SK-N-SH (cell line): ENCODE results near the gene HBG1. TPM values are rescaled to one million over a fixed set of nuclear protein-coding genes. Genes with fewer than 3 reads are reported as not detected.

Experiments
- CTCF ChIA-PET: fragments of 300-600, 350-600 bp; formaldehyde crosslinking; extraction: SDS; loops from one replicate; lab custom pipeline; 2021; lab: Yijun Ruan, JAX
- POLR2A ChIA-PET: fragments of 350-600 bp; sonication (Branson Sonifier 250); formaldehyde crosslinking; extraction: SDS; loops from one replicate; lab custom pipeline; 2020; ENCODE audit warnings: antibody characterized with exemption, inconsistent platforms; lab: Yijun Ruan, JAX
- DNase-seq: peaks from one replicate; pipeline ENCODE4 v3.0.0; 2012
- H2AFZ ChIP-seq: fragments of 200-600 bp; sonication (generic); 2 replicates; pipeline ENCODE4 v1.8.1; 2016; ENCODE audit warnings: antibody characterized with exemption, mild to moderate bottlenecking, low read depth
- H3F3A ChIP-seq: fragments of 200-600 bp; sonication (generic); replicated peaks from 2 replicates; pipeline ENCODE3; 2016; ENCODE audit warnings: antibody characterized with exemption, mild to moderate bottlenecking; ENCODE audit not compliant: insufficient read depth
- H3K27ac ChIP-seq, 2 experiments: fragments of 200-500 bp in 1 of 2; fragments of 200-600 bp in 1 of 2; sonication (Bioruptor generic) in 1 of 2; sonication (generic), shearing (Covaris generic) in 1 of 2; 2 replicates each; pipeline versions ENCODE4 v1.5.1 to v1.6.1; 2014 to 2016; ENCODE audit warnings: low read depth in 2 of 2, inconsistent platforms in 1 of 2, low read length in 1 of 2, mild to moderate bottlenecking in 1 of 2, mixed read lengths in 1 of 2
- H3K27me3 ChIP-seq: fragments of 200-600 bp; sonication (generic), shearing (Covaris generic); 2 replicates; pipeline ENCODE4 v1.6.1; 2016; ENCODE audit warnings: mixed run types; ENCODE audit not compliant: insufficient read depth
- H3K36me3 ChIP-seq, 2 experiments: fragments of 200-500 bp in 1 of 2; fragments of 200-600 bp in 1 of 2; sonication (Bioruptor generic) in 1 of 2; sonication (generic) in 1 of 2; replicated peaks in 1 of 2; 2 replicates each; pipeline versions ENCODE3 to v1.5.1; 2014 to 2016; ENCODE audit warnings: low read length in 1 of 2, mild to moderate bottlenecking in 1 of 2; ENCODE audit not compliant: insufficient read depth in 2 of 2, control insufficient read depth in 1 of 2
- H3K4me1 ChIP-seq, 2 experiments: fragments of 200-500 bp in 1 of 2; fragments of 200-600 bp in 1 of 2; sonication (Bioruptor generic) in 1 of 2; sonication (generic), shearing (Covaris generic) in 1 of 2; 2 replicates each; pipeline versions ENCODE4 v1.5.1 to v1.6.1; 2014 to 2016; ENCODE audit warnings: low read depth in 1 of 2, low read length in 1 of 2, mixed run types in 1 of 2; ENCODE audit not compliant: insufficient read depth in 2 of 2, control insufficient read depth in 1 of 2
- H3K4me2 ChIP-seq: fragments of 200-600 bp; sonication (generic), shearing (Covaris generic); 2 replicates; pipeline ENCODE4 v1.6.1; 2017; ENCODE audit warnings: mixed run types
- H3K4me3 ChIP-seq, 2 experiments: fragments of 200-500 bp in 1 of 2; fragments of 200-600 bp in 1 of 2; sonication (Bioruptor generic) in 1 of 2; sonication (generic), shearing (Covaris generic) in 1 of 2; 2 replicates each; pipeline versions ENCODE4 v1.5.1 to v1.8.1; 2014 to 2016; ENCODE audit warnings: low read depth in 2 of 2, inconsistent platforms in 1 of 2, low read length in 1 of 2, mild to moderate bottlenecking in 1 of 2, mixed read lengths in 1 of 2, moderate library complexity in 1 of 2
- H3K79me2 ChIP-seq: fragments of 200-600 bp; sonication (generic); 2 replicates; pipeline ENCODE4 v1.8.1; 2017; ENCODE audit warnings: mild to moderate bottlenecking; ENCODE audit not compliant: insufficient read depth
- H3K9ac ChIP-seq: fragments of 200-600 bp; sonication (generic); 2 replicates; pipeline ENCODE4 v1.6.1; 2017; ENCODE audit warnings: mixed run types
- H3K9me2 ChIP-seq: fragments of 200-600 bp; sonication (generic); 2 replicates; pipeline ENCODE4 v1.6.1; 2017; ENCODE audit warnings: mixed run types
- H3K9me3 ChIP-seq: fragments of 200-600 bp; sonication (generic); 2 replicates; pipeline ENCODE4 v1.6.1; 2017; ENCODE audit warnings: mixed run types, mild to moderate bottlenecking, moderate library complexity
- H4K20me1 ChIP-seq: fragments of 200-600 bp; sonication (generic); 2 replicates; pipeline ENCODE4 v1.6.1; 2017; ENCODE audit warnings: mild to moderate bottlenecking, mixed run types; ENCODE audit not compliant: insufficient read depth
- CTCF ChIP-seq: fragments of 200-600 bp; sonication (generic); IDR thresholded peaks from 2 replicates; pipeline ENCODE4 v1.6.1; 2017; ENCODE audit warnings: antibody characterized with exemption, mild to moderate bottlenecking, moderate library complexity
- ELF1 ChIP-seq: IDR thresholded peaks from 2 replicates; pipeline ENCODE4 v1.4.0; 2012
- FOSL2 ChIP-seq: IDR thresholded peaks from 2 replicates; pipeline ENCODE4 v1.4.0; 2012; ENCODE audit warnings: low read depth, mild to moderate bottlenecking, moderate library complexity, borderline replicate concordance
- FOXJ3 ChIP-seq: sonication (generic); formaldehyde crosslinking; IDR thresholded peaks from 2 replicates; pipeline ENCODE4 v1.5.1; 2020; ENCODE audit warnings: mild to moderate bottlenecking, missing genetic modification reagents
- FOXM1 ChIP-seq: IDR thresholded peaks from 2 replicates; pipeline ENCODE4 v1.4.0; 2012; ENCODE audit warnings: low read depth, mild to moderate bottlenecking
- GABPA ChIP-seq: IDR thresholded peaks from 2 replicates; pipeline ENCODE4 v1.4.0; 2012; ENCODE audit warnings: low read depth, mild to moderate bottlenecking
- JUND ChIP-seq: IDR thresholded peaks from 2 replicates; pipeline ENCODE4 v1.4.0; 2012
- MEF2A ChIP-seq: IDR thresholded peaks from 2 replicates; pipeline ENCODE4 v1.4.0; 2012; ENCODE audit warnings: low read depth, borderline replicate concordance
- NRF1 ChIP-seq: IDR thresholded peaks from 2 replicates; pipeline ENCODE4 v1.6.1; 2012; ENCODE audit warnings: low read depth, mild to moderate bottlenecking, low read length
- RAD21 ChIP-seq: IDR thresholded peaks from 2 replicates; pipeline ENCODE4 v1.6.1; 2012; ENCODE audit warnings: mild to moderate bottlenecking, low read length
- RCOR1 ChIP-seq: fragments of 150-350 bp; IDR thresholded peaks from 2 replicates; pipeline ENCODE4 v1.6.1; 2017; ENCODE audit warnings: antibody characterized with exemption, low read length
- RFX5 ChIP-seq: IDR thresholded peaks from 2 replicates; pipeline ENCODE4 v1.6.1; 2012; ENCODE audit warnings: mild to moderate bottlenecking, improper control_type of control experiment, low read length
- RXRA ChIP-seq: IDR thresholded peaks from 2 replicates; pipeline ENCODE4 v1.4.0; 2012; ENCODE audit warnings: low read depth, mild to moderate bottlenecking, borderline replicate concordance
- SMC3 ChIP-seq: IDR thresholded peaks from 2 replicates; pipeline ENCODE4 v1.6.1; 2012; ENCODE audit warnings: low read depth, low read length, improper control_type of control experiment
- TEAD4 ChIP-seq: IDR thresholded peaks from 2 replicates; pipeline ENCODE4 v1.4.0; 2012; ENCODE audit warnings: mild to moderate bottlenecking, borderline replicate concordance; ENCODE audit not compliant: insufficient read depth
- USF1 ChIP-seq: IDR thresholded peaks from 2 replicates; pipeline ENCODE4 v1.4.0; 2012; ENCODE audit warnings: low read depth, borderline replicate concordance
- YY1 ChIP-seq: IDR thresholded peaks from 2 replicates; pipeline ENCODE4 v1.4.0; 2012; ENCODE audit warnings: low read depth, mild to moderate bottlenecking
- ZBTB33 ChIP-seq: IDR thresholded peaks from 2 replicates; pipeline ENCODE4 v1.4.0; 2012; ENCODE audit warnings: low read depth, borderline replicate concordance
- WGBS: methylation state at CpG from one replicate; pipeline ENCODE4 v1.1.6; 2017; ENCODE audit warnings: low lambda C conversion rate; 5-methylcytosine and 5-hydroxymethylcytosine counted together
- polyA plus RNA-seq, 3 experiments: library from polyadenylated mRNA; depleted of rRNA; stranded (reverse); fragments of >200 nt; gene quantifications; 2 replicates each; pipeline ENCODE4 v1.2.3, GENCODE V29; 2012
- TF ChIP-seq, protein P1 (sequence below): IDR thresholded peaks from 2 replicates; pipeline ENCODE4; 2012
- TF ChIP-seq, protein P2 (sequence below): fragments of 150-350 bp; IDR thresholded peaks from 2 replicates; pipeline ENCODE4 v1.6.1; 2016; ENCODE audit warnings: mild to moderate bottlenecking, low read depth, low read length
- TF ChIP-seq, protein P3 (sequence below): IDR thresholded peaks from 2 replicates; pipeline ENCODE4 v1.4.0; 2012; ENCODE audit warnings: low read depth

HBG1 gene
- polyA plus RNA-seq, 1 of the 3 experiments (the other 2 are of a cell fraction), result not detected

GRCh38 chr11:5224538-5225479 lies 24.8 kb downstream of the HBG1 start:
- TF ChIP-seq NRF1 (no peak), FOXM1 (no peak), ELF1 (no peak), RFX5 (no peak), TEAD4 (no peak), MEF2A (no peak), FOXJ3 (CRISPR knock-in tag) (no peak), USF1 (no peak), FOSL2 (no peak), RAD21 (no peak), YY1 (no peak), RCOR1 (no peak), CTCF (no peak), RXRA (no peak)
- H3K9me3 ChIP-seq, result no peaks in the 10 kb centered on the region
- H3K79me2 ChIP-seq, result no peaks in the 10 kb centered on the region
- H3K27me3 ChIP-seq, result no peaks in the 10 kb centered on the region
- no peak overlapping the region for H3K4me3 ChIP-seq
- no peaks in the 10 kb centered on the region for H3K36me3 ChIP-seq
- ChIA-PET CTCF (no interaction called here), POLR2A (no interaction called here)
- no peak overlapping the region for H2AFZ ChIP-seq
- H3K27ac ChIP-seq, result no peak overlapping the region
- no peak for DNase-seq
- H4K20me1 ChIP-seq, result no peaks in the 10 kb centered on the region
- H3F3A ChIP-seq, result no peaks in the 10 kb centered on the region
- no peak overlapping the region for H3K9ac ChIP-seq
- H3K9me2 ChIP-seq, result no peaks in the 10 kb centered on the region
- 11% methylated on average over 6 of the region's 6 CpGs for WGBS
- no peak overlapping the region for H3K4me2 ChIP-seq
- no peaks in the 10 kb centered on the region for H3K4me1 ChIP-seq

DNA sequence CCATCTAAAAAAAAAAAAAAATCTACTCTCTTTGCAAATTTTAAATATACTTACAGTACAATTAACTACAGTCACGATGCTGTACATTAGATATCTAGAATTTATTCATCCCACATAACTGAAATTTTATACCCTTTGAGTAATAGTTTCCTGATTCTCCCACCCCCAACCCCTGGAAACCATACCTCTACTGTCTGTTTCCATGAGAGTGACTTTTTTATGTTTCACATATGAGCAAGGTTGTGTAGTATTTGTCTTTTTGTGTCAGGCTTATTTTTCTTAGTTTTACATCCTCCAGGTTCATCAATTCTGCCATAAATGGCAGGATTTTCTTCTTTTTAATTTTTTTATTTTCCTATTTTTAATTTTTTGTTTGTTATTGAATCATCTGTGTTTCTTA lies 26.0 kb downstream of the HBG1 start:
- Histone ChIP-seq H3K27me3 (no peaks in the 10 kb centered on the region), H3K9me2 (no peaks in the 10 kb centered on the region), H3K4me2 (no peak overlapping the region), H3K27ac (no peak overlapping the region), H3K9ac (no peak overlapping the region), H3K9me3 (no peaks in the 10 kb centered on the region), H3K36me3 (no peaks in the 10 kb centered on the region), H4K20me1 (no peaks in the 10 kb centered on the region), H3K79me2 (no peaks in the 10 kb centered on the region), H2AFZ (no peak overlapping the region), H3K4me1 (no peaks in the 10 kb centered on the region), H3F3A (no peaks in the 10 kb centered on the region), H3K4me3 (no peak overlapping the region)
- DNase-seq, result no peak
- CTCF ChIA-PET, result no interaction called here
- 9% methylated on average over 1 of the region's 1 CpG for WGBS
- POLR2A ChIA-PET, result no interaction called here
- TF ChIP-seq, protein P1, sequence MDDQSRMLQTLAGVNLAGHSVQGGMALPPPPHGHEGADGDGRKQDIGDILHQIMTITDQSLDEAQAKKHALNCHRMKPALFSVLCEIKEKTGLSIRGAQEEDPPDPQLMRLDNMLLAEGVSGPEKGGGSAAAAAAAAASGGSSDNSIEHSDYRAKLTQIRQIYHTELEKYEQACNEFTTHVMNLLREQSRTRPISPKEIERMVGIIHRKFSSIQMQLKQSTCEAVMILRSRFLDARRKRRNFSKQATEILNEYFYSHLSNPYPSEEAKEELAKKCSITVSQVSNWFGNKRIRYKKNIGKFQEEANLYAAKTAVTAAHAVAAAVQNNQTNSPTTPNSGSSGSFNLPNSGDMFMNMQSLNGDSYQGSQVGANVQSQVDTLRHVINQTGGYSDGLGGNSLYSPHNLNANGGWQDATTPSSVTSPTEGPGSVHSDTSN, result no peak
- TF ChIP-seq TEAD4, result no peak
- TF ChIP-seq SMC3, result no peak
- TF ChIP-seq, protein P2, sequence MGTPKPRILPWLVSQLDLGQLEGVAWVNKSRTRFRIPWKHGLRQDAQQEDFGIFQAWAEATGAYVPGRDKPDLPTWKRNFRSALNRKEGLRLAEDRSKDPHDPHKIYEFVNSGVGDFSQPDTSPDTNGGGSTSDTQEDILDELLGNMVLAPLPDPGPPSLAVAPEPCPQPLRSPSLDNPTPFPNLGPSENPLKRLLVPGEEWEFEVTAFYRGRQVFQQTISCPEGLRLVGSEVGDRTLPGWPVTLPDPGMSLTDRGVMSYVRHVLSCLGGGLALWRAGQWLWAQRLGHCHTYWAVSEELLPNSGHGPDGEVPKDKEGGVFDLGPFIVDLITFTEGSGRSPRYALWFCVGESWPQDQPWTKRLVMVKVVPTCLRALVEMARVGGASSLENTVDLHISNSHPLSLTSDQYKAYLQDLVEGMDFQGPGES, result no peak
- no peak for TF ChIP-seq JUND
- TF ChIP-seq GABPA, result no peak
- TF ChIP-seq, protein P3, sequence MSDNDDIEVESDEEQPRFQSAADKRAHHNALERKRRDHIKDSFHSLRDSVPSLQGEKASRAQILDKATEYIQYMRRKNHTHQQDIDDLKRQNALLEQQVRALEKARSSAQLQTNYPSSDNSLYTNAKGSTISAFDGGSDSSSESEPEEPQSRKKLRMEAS, result no peak
- TF ChIP-seq ZBTB33, result no peak
- no peak for TF ChIP-seq RAD21
